Mesothelial cell of epicardium (in vitro differentiated cells): ENCODE measurements around the gene VTA1. TPM values are rescaled to one million over a fixed set of nuclear protein-coding genes. Genes with fewer than 3 reads are reported as not detected.
"Not testable (repeated sequence)": the region's sequence is repeated elsewhere in the genome, so short reads cannot be mapped to it uniquely, and the experiment has no call there.

Experiments used
- DNase-seq, 2 experiments: peaks; one replicate each; pipeline ENCODE4 v3.0.0; 2021; ENCODE audit warnings: low spot score in 2 of 2; ENCODE audit not compliant: unreplicated experiment in 2 of 2
- H3K27ac Mint-ChIP-seq: 2 replicates; pipeline ENCODE4 v1.8.0; 2021; ENCODE audit warnings: mixed read lengths
- H3K27me3 Mint-ChIP-seq: 2 replicates; pipeline ENCODE4 v1.8.0; 2021; ENCODE audit warnings: low read depth, mixed read lengths
- H3K36me3 Mint-ChIP-seq: 2 replicates; pipeline ENCODE4 v1.8.0; 2021; ENCODE audit warnings: mixed read lengths
- H3K4me1 Mint-ChIP-seq: 2 replicates; pipeline ENCODE4 v1.8.0; 2021; ENCODE audit warnings: mixed read lengths
- H3K4me3 Mint-ChIP-seq: 2 replicates; pipeline ENCODE4 v1.8.0; 2021; ENCODE audit warnings: mild to moderate bottlenecking, moderate library complexity, mixed read lengths
- H3K9me3 Mint-ChIP-seq: 2 replicates; pipeline ENCODE4 v1.8.0; 2021; ENCODE audit warnings: mixed read lengths
- CTCF ChIP-seq: fragments of 200-600 bp; sonication (generic); IDR thresholded peaks from one replicate; pipeline ENCODE4 v1.5.0; 2021; ENCODE audit warnings: antibody characterized with exemption; ENCODE audit not compliant: unreplicated experiment
- total RNA-seq: library from RNA; stranded (reverse); gene quantifications from 3 replicates; pipeline ENCODE4 v1.2.1, GENCODE V29; 2021

VTA1 gene
- total RNA-seq, 1 donor from 2014 or later = 42.6 TPM

- no peak overlapping the region for H3K4me3 Mint-ChIP-seq
Observed at GRCh38 chr6:142226731-142227130, 79.7 kb downstream of the VTA1 start.

GRCh38 chr6:142229518-142230270 lies 82.6 kb downstream of the VTA1 start:
- H3K27ac Mint-ChIP-seq, H3K36me3 Mint-ChIP-seq, H3K4me1 Mint-ChIP-seq: not testable (repeated sequence)

More at GRCh38 chr6:142226731-142227130, 79.7 kb downstream of the VTA1 start:
- Mint-ChIP-seq H3K36me3 (peaks cover 3% of the 10 kb centered on the region), H3K27me3 (no peaks in the 10 kb centered on the region), H3K4me1 (no peaks in the 10 kb centered on the region), H3K27ac (no peak overlapping the region), H3K9me3 (peaks cover 25% of the 10 kb centered on the region)
- DNase-seq = no peak
- TF ChIP-seq CTCF = no peak

GRCh38 chr6:142232206-142233044 lies 85.4 kb downstream of the VTA1 start:
- H3K27ac Mint-ChIP-seq, H3K36me3 Mint-ChIP-seq, H3K27me3 Mint-ChIP-seq, H3K4me3 Mint-ChIP-seq: not testable (repeated sequence)
- peak; percentile 47 for TF ChIP-seq CTCF
- H3K4me1 Mint-ChIP-seq = peaks cover 14% of the 10 kb centered on the region
- peak in 1 of 2 experiments; percentile 49 for DNase-seq
- peaks cover 24% of the 10 kb centered on the region for H3K9me3 Mint-ChIP-seq

More at GRCh38 chr6:142229518-142230270, 82.6 kb downstream of the VTA1 start:
- H3K27me3 Mint-ChIP-seq, H3K4me3 Mint-ChIP-seq, DNase-seq: not testable (repeated sequence)
- peaks cover 25% of the 10 kb centered on the region for H3K9me3 Mint-ChIP-seq

- Mint-ChIP-seq H3K9me3 (peaks cover 9% of the 10 kb centered on the region), H3K4me3 (no peak overlapping the region), H3K27ac (no peak overlapping the region), H3K4me1 (peaks cover 23% of the 10 kb centered on the region), H3K27me3 (no peaks in the 10 kb centered on the region), H3K36me3 (no peaks in the 10 kb centered on the region)
- DNase-seq = no peak
- no peak for TF ChIP-seq CTCF
Observed at GRCh38 chr6:142233945-142234682, 87.1 kb downstream of the VTA1 start.

- Mint-ChIP-seq H3K4me1 (peaks cover 29% of the 10 kb centered on the region), H3K27ac (no peak overlapping the region), H3K4me3 (no peak overlapping the region), H3K9me3 (peaks cover 2% of the 10 kb centered on the region), H3K36me3 (no peaks in the 10 kb centered on the region), H3K27me3 (no peaks in the 10 kb centered on the region)
- DNase-seq = no peak
- no peak for TF ChIP-seq CTCF
Observed at GRCh38 chr6:142235272-142235671, 88.2 kb downstream of the VTA1 start.
